NCI-H446 treated with DMSO at 0.1 percent for 48 hours (cell line): ENCODE results near the gene BNIP2.
"Not testable (repeated sequence)": the region's sequence is repeated elsewhere in the genome, so short reads cannot be mapped to it uniquely, and the experiment has no call there.

Source experiments
- DNase-seq: peaks from one replicate; lab custom pipeline; 2025; lab: John Stamatoyannopoulos, UW

The BNIP2 gene

GRCh38 chr15:59688782-59689625 is at the start of gene BNIP2:
Gene BNIP2 (minus strand): TSS chr15:59689320. CDS start chr15:59682457, 6,863 bp downstream.
- peak; percentile 89 for DNase-seq

GRCh38 chr15:59738676-59739075 is 49.6 kb upstream of the BNIP2 start:
- no peak for DNase-seq

- no peak for DNase-seq
These were observed 47.1 kb upstream of the BNIP2 start for GRCh38 chr15:59736181-59736580.

GRCh38 chr15:59725151-59725486 is 36.0 kb upstream of the BNIP2 start:
- no peak for DNase-seq

GRCh38 chr15:59723687-59724346 is 34.7 kb upstream of the BNIP2 start:
- DNase-seq = no peak

GRCh38 chr15:59722476-59722875 is 33.4 kb upstream of the BNIP2 start:
- DNase-seq = no peak

- DNase-seq = no peak
These were observed 32.9 kb upstream of the BNIP2 start for GRCh38 chr15:59722037-59722436.

- no peak for DNase-seq
These were observed 32.3 kb upstream of the BNIP2 start for GRCh38 chr15:59721411-59721810.

- no peak for DNase-seq
These were observed 24.1 kb upstream of the BNIP2 start for GRCh38 chr15:59713177-59713576.

GRCh38 chr15:59711451-59712243 is 22.5 kb upstream of the BNIP2 start:
- no peak for DNase-seq

GRCh38 chr15:59707619-59708018 is 18.5 kb upstream of the BNIP2 start:
- DNase-seq = no peak

- DNase-seq = no peak
These were observed 15.1 kb upstream of the BNIP2 start for GRCh38 chr15:59703979-59704796.

GRCh38 chr15:59702351-59702750 is 13.2 kb upstream of the BNIP2 start:
- DNase-seq = no peak

- no peak for DNase-seq
These were observed 12.8 kb upstream of the BNIP2 start for GRCh38 chr15:59701880-59702279.

GRCh38 chr15:59699810-59700431 is 10.8 kb upstream of the BNIP2 start:
- no peak for DNase-seq

GRCh38 chr15:59698065-59698464 is 8.9 kb upstream of the BNIP2 start:
- DNase-seq = not testable (repeated sequence)

- DNase-seq = no peak
These were observed 7.2 kb upstream of the BNIP2 start for GRCh38 chr15:59696332-59696731.

- no peak for DNase-seq
These were observed 5.7 kb upstream of the BNIP2 start for GRCh38 chr15:59694779-59695178.

GRCh38 chr15:59691194-59691805 is 2.2 kb upstream of the BNIP2 start:
- peak; percentile 9 for DNase-seq

GRCh38 chr15:59689626-59690236 is 611 bp upstream of the BNIP2 start:
- DNase-seq = peak; percentile 36

- DNase-seq = no peak
These were observed 718 bp downstream of the BNIP2 start for GRCh38 chr15:59688423-59688781.
